Panc1 (cell line): Measurements from ENCODE around the gene AFF3. TPM values are rescaled to one million over a fixed set of nuclear protein-coding genes. Genes with fewer than 3 reads are reported as not detected.

Experiments
- ATAC-seq: fragments of 200-7000 bp; cut with Tn5 transposase; 2 replicates; pipeline ENCODE4 v1.9.1; 2020; ENCODE audit warnings: mild to moderate bottlenecking, moderate library complexity
- BruUV-seq: library from RNA; stranded (reverse); fragments of 400-500 nt; replicated peaks from 2 replicates; lab custom pipeline; 2021; lab: Mats Ljungman, UMichigan
- CTCF ChIA-PET: fragments of 300-600 bp; sonication (Branson Sonifier 250); formaldehyde crosslinking; loops from one replicate; lab custom pipeline; 2022; ENCODE audit warnings: antibody characterized with exemption; lab: Charles Lee
- POLR2A ChIA-PET: fragments of 300-600 bp; sonication (Branson Sonifier 250); formaldehyde crosslinking; loops from one replicate; lab custom pipeline; 2022; ENCODE audit warnings: antibody characterized with exemption; lab: Charles Lee
- DNase-seq: peaks from one replicate; pipeline ENCODE4 v3.0.0-alpha.2; 2010; ENCODE audit warnings: low read depth, low spot score
- H3K27ac ChIP-seq: 2 replicates; pipeline ENCODE4 v1.5.1; 2011; ENCODE audit warnings: mild to moderate bottlenecking, low read length, inconsistent platforms
- H3K27me3 ChIP-seq: fragments of 200-500 bp; sonication (Bioruptor generic); 2 replicates; pipeline ENCODE4 v1.6.0; 2014; ENCODE audit warnings: low read length, inconsistent platforms; ENCODE audit not compliant: control insufficient read depth, insufficient read depth
- H3K36me3 ChIP-seq: fragments of 200-500 bp; sonication (Bioruptor generic); 2 replicates; pipeline ENCODE4 v1.5.1; 2014; ENCODE audit warnings: inconsistent platforms, mild to moderate bottlenecking, low read length, moderate library complexity; ENCODE audit not compliant: control insufficient read depth, insufficient read depth
- H3K4me1 ChIP-seq: 2 replicates; pipeline ENCODE4 v1.5.1; 2011; ENCODE audit warnings: inconsistent platforms, mild to moderate bottlenecking, low read length, moderate library complexity; ENCODE audit not compliant: control insufficient read depth, insufficient read depth
- H3K4me3 ChIP-seq, 2 experiments: 2 replicates each; pipeline ENCODE4 v1.5.1; 2011 to 2012; ENCODE audit warnings: low read depth in 2 of 2, low read length in 2 of 2, mild to moderate bottlenecking in 2 of 2, inconsistent platforms in 1 of 2, moderate library complexity in 1 of 2
- H3K9me3 ChIP-seq: fragments of 200-500 bp; sonication (Bioruptor generic); 2 replicates; pipeline ENCODE4 v1.5.1; 2014; ENCODE audit warnings: low read depth, mild to moderate bottlenecking, inconsistent platforms, low read length, moderate library complexity; ENCODE audit not compliant: control insufficient read depth, insufficient read depth
- CTCF ChIP-seq: fragments of 450-650 bp; IDR thresholded peaks from 2 replicates; pipeline ENCODE4 v1.5.1; 2017; ENCODE audit warnings: mild to moderate bottlenecking
- POLR2AphosphoS5 ChIP-seq: IDR thresholded peaks from 2 replicates; pipeline ENCODE4 v1.6.1; 2012; ENCODE audit warnings: mild to moderate bottlenecking, low read depth, low read length, moderate library complexity
- REST ChIP-seq, 2 experiments: IDR thresholded peaks; 2 replicates each; pipeline ENCODE4 v1.6.1; 2011 to 2012; ENCODE audit warnings: low read depth in 2 of 2, control low read depth in 1 of 2, low read length in 1 of 2, mild to moderate bottlenecking in 1 of 2, moderate library complexity in 1 of 2; ENCODE audit not compliant: insufficient read depth in 1 of 2
- SIN3A ChIP-seq: IDR thresholded peaks from 2 replicates; pipeline ENCODE4 v1.6.1; 2012; ENCODE audit warnings: low read depth, mild to moderate bottlenecking, low read length, moderate library complexity, borderline replicate concordance; ENCODE audit not compliant: insufficient read depth
- TCF7L2 ChIP-seq: IDR thresholded peaks from 2 replicates; pipeline ENCODE4 v1.6.1; 2011; ENCODE audit warnings: mild to moderate bottlenecking, low read depth, low read length, inconsistent platforms
- in situ Hi-C: cut with HindIII; loops from 2 replicates; pipeline ENCODE4 v1.10.0; 2016; ENCODE audit warnings: low sequenced_read_pairs, low pct_unique_long_range_greater_than_20kb
- intact Hi-C: fragments of 100-400 bp; cut with micrococcal nuclease; formaldehyde crosslinking; loops from one replicate; pipeline ENCODE4 v1.10.0; 2022; ENCODE audit not compliant: unreplicated experiment
- total RNA-seq: library from RNA; stranded (reverse); gene quantifications from one replicate; pipeline ENCODE4 v1.2.1, GENCODE V29; 2021; ENCODE audit not compliant: unreplicated experiment

Gene AFF3
- total RNA-seq, 1 experiment from 2014 or later: 2.2 TPM

GRCh38 chr2:99865818-99866676, 276.3 kb downstream of the AFF3 start:
- no peak for ATAC-seq
- no peak for DNase-seq
- in situ Hi-C loops (no loop called here), intact Hi-C loops (no loop called here)
- H3K36me3 ChIP-seq: no peaks in the 10 kb centered on the region
- ChIA-PET CTCF (interaction anchor here (0.5 kb wide), 1 partner anchor 307 kb away, joined by 3 read pairs; no protein-coding TSS in a partner anchor), POLR2A (no interaction called here)
- no peak overlapping the region for H3K4me3 ChIP-seq
- TF ChIP-seq SIN3A: no peak
- TF ChIP-seq TCF7L2: no peak
- no peak for TF ChIP-seq POLR2AphosphoS5
- no peak for TF ChIP-seq REST (IDR thresholded peaks at IDR 0.05; ENCODE audit: insufficient read depth in 1 of 2, low read depth in 2 of 2, low read length in 1 of 2)
- no peak for TF ChIP-seq CTCF
- H3K4me1 ChIP-seq: no peaks in the 10 kb centered on the region
- BruUV-seq: no TSS peak
- peaks cover 2% of the 10 kb centered on the region; the same call in 1 of the 2 replicates for H3K27me3 ChIP-seq
- H3K27ac ChIP-seq: no peak overlapping the region
- H3K9me3 ChIP-seq: no peaks in the 10 kb centered on the region

GRCh38 chr2:99864561-99865553, 277.5 kb downstream of the AFF3 start:
- no peaks in the 10 kb centered on the region for H3K4me1 ChIP-seq
- ChIA-PET CTCF (no interaction called here), POLR2A (no interaction called here)
- no peaks in the 10 kb centered on the region for H3K36me3 ChIP-seq
- TF ChIP-seq SIN3A (no peak), REST (IDR thresholded peaks at IDR 0.05; ENCODE audit: insufficient read depth in 1 of 2, low read depth in 2 of 2, low read length in 1 of 2) (no peak), POLR2AphosphoS5 (no peak), CTCF (no peak), TCF7L2 (no peak)
- no peak overlapping the region for H3K27ac ChIP-seq
- DNase-seq (no peak), ATAC-seq (no peak)
- intact Hi-C loops (no loop called here), in situ Hi-C loops (no loop called here)
- peaks cover 2% of the 10 kb centered on the region; the same call in 1 of the 2 replicates for H3K27me3 ChIP-seq
- no peaks in the 10 kb centered on the region for H3K9me3 ChIP-seq
- H3K4me3 ChIP-seq: no peak overlapping the region
- BruUV-seq: no TSS peak
